Glomerular visceral epithelial cell (primary cell): Measurements from ENCODE around the gene BCAR3.
"Not testable (repeated sequence)": the region's sequence is repeated elsewhere in the genome, so short reads cannot be mapped to it uniquely, and the experiment has no call there.

Source experiments
- DNase-seq: peaks from one replicate; pipeline ENCODE4 v3.0.0-alpha.2; 2016; ENCODE audit errors: extremely low spot score

The BCAR3 gene

DNA sequence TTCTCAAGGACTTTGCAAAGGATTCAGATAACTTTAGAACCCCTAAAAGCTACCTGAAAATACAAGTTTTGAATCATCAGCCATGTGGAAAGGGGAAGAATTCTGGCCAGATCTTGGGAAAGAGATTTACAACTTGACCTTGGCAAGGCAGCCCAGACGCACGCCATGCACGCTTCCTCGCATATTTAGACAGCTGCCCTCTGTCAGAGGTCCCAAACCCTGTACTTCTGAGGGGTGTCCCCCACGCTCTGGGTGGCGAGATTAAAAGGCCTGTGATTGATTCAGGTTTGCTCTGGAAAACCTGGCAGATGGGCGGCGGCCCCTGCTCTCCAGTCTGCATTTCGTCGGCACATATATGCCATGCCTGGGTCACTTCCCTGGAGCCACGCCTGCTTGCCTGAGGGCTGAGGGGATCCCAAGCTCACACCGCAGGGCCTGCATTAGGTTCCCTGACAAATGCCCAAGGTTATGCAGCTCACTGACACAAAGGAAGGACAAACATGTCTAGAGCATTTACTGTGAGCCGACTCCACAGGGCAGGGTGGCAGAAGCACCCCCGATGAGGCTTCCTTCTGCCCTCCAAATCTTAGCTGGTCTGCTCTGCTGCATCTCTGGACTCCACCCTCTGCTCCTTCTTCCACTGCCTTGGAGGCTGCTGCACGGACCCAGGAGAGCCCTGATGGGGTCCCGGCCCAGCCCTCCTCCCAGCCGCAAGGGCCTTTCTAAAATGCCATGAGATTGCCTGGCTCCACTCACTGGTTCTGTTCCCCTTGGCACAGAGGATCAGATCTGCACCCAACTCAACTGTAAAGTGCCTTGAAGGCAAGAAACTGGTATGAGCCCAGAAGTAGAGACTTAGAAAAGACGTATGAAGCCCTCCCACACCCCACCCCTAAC is 103.9 kb downstream of the BCAR3 start:
- DNase-seq, result no peak

DNA sequence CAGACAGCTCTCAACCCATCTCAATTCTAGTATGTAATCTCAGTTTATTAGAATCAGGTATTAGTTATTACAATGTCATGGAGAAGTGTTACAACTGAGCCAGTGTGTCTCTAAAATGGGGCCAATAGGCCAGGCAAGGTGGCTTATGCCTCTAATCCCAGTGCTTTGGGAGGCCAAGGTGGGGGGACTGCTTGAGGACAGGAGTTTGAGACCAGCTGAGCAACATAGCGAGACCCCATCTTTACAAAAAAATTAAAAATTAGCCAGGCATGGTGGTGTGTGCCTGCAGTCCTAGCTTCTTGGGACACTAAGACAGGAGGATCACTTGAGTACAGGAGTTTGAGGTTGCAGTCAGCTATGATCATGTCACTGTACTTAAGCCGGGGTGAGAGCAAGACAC is 104.9 kb downstream of the BCAR3 start:
- DNase-seq, result no peak

DNA sequence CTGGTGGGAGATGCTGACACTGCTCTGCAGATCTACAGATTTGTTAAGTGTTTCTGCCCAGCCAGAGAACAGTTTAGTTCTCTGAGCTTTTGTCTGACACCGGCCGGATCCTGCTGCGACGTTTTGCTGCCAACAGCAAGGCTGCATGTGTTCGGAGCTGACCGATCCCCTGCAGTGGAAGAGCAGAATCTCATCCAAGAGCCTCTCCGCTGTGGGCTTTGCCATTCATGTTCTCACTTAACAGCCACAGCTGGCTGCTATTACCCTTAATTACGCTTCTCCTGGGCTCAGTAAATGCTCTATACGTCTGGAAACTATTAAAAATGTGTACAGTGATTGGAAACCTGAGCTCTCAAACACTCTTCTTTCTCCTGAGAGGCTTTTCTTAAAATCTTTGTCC is 105.3 kb downstream of the BCAR3 start:
- DNase-seq, result no peak

DNA sequence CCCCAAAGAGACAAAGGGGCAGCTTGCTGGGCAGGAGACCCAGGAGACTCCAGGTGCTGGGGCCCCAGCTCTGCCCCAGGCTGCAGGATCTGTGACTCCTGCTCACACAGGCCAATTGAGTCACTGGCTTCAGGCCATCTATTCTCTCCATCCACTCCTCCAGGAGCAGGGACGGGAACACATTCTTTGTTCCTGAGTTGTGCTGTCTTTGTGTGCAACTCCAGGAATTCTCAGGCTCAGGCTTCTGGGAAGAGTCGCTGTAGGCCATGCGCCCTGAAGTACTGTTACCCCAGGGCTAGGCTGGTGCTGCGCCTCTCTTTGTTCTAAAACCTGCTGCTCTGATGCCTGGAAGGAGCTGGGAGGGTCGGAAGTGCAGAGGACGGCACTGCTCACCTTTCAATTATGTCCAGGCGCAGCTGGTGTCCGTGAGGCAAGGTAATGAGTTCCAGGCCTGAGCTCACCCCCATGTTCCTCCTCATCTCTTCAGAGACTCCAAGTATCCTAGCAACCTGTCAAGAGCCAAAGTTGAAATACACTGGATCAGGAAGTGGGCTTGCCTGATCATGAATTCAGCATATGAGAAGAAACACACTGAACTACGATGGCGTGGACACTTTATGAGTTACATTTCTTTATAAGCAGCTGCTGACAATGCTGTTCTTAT is 105.9 kb downstream of the BCAR3 start:
- DNase-seq, result no peak

DNA sequence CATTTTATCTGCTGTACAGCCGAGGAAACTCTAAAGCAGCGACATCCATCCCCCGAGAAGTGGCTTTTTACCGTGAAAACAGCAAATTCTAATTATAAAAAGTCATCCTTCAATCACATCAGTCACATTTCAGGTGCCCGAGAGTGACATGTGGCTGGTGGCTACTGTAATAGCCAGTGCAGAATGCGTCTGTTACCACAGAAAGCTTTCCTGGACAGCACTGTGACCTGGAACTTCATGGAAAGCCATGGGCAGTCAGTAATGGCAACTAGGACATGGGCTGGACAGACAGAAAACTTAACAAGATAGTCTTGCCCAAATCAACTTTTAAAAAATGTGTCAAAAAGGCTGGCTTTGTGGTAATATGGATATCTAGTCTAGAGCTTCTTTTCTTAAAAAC is 106.6 kb downstream of the BCAR3 start:
- no peak for DNase-seq

DNA sequence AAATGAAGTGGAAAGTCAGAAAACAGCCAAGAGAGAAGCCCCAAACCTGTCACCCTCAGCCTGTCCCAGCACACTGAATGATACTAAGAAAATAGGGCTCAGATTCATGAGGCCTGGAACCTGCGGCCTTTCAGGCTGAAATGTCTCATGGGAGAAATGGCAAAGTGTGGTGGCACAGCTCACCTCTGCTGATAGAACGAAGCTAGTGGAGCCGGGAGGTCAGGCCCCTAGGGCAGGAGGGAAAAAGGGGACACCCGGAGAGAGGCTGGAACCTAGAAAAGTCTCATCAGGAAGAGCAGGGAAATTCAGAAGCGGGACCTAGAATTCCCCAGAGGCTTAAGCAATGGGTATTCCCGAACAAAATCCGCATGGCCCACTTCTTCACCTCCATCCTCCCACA is 107.1 kb downstream of the BCAR3 start:
- no peak for DNase-seq

DNA sequence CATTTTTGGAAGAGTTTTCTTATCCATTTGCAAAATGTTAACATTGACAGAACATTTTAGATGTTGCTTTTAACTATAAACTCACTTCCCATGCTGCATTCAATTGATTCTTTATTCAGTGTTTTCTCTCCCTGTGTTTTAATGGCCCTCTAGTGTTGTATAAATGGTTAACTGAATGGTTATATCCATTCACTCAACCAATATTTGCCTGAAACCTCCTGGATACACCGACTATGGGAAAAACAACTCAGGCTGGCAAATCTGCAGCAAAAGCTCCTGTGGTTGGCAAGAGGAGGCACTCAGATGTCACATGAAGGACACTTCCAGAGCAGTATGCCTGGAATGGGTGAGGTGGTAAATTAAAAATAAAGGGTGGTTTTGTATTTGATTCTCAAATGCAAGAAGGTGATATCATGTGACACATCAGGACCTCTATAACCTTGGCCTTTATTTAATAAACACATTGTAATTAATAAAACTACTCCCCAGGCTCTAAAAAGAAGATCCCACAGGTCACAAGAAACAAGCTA is 107.6 kb downstream of the BCAR3 start:
- DNase-seq, result no peak

DNA sequence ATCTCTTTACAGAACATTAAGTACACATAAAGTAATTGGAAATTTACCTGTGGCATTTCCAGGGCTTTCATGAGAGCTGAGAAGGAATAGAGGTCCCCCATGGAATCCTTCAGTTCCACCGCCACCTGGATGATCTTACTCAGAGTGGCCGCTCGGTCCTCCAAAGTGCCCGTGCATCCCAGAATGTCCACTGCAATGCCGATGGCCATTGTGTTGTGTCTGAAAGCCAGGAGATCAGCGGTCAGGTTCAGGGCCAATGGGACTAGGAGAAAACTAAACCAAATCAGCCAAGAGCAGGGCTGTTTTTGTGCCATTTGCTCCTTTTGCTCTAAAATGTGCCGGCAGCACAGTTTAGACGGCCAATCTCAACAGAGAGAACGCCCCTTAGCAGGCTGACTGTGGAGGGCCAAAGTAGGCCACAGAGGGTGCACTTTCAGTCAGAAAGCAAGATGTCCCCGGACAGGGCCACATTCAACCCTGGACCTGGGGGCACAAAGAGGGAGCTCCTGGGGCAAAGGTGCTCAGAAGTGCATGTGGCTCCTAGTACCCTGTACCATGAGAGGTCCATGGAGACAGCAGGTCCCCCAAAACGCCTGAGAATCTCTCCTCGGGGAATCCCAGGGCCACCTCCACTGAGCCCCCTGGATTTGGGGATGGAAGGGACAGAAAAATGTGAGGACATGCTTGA is 109.9 kb downstream of the BCAR3 start:
- no peak for DNase-seq

DNA sequence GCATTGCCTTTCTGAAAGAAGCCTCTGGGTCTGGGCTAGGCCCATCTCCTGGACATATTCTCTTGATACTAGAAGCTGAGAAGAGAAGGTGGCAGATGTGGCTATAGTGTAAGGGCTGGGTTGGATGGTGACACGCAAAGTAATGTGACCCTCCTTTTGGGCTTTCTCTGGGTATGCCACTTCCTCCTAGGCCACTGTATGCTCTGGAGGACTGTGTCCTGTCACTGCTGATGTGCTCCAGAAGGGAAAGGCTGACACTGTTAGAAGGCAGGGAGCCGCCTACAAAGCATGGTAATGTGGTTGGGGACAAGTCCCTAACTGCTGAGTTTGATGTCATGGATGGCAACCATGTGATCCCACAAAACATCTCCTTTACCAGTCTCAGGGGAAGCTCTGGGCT is 112.1 kb downstream of the BCAR3 start:
- no peak for DNase-seq

DNA sequence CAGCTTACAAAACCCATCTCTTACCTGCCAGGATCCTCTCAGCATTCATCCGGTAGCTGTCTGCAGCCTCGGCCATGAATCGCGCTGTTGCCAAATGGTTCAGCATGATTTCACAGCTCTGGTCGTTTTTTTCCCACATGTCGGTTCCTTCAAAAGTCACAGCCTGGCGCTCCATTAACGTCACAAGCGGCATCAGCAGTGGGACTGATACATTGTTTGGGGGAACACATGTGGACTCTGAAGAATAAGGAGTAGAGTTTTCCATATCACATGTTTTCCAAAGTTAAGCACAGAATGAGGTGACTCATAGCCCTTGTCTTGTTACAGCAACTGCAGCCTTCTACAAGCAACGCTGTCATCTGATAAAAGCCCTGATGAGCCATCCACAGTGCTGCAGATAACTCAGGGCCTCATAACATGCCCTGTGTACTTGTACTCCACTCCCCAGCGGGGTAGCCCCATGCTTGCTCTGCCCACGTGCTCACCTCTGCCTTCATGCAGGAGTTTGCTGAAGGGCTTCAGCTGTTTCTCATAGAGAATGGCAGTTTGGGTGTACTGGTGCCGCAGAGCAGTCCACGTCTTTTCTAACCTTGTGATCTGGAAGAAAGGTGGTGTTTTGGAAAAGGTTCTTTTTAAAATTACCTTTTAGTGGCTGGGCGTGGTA is 114.2 kb downstream of the BCAR3 start:
- DNase-seq, result peak; percentile 34

DNA sequence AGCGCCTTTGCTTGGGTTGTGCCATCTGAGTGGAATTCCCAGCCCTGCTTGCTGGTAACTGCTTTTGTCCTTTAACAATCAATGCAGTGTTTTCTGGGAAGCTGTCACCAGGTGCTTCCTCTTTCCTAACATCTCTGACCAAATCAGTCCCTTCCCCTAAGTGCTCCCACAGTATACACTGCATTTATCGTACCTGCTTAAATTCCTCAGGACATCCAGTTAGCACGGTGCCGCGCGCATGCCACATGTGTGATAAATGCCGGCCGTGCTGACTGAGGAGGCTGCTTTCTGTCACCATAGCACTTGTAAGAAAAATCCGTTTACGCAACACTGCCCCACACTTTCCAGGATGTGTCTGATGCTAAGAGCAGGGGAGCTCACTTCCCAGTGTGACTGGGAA is 115.4 kb downstream of the BCAR3 start:
- no peak for DNase-seq

DNA sequence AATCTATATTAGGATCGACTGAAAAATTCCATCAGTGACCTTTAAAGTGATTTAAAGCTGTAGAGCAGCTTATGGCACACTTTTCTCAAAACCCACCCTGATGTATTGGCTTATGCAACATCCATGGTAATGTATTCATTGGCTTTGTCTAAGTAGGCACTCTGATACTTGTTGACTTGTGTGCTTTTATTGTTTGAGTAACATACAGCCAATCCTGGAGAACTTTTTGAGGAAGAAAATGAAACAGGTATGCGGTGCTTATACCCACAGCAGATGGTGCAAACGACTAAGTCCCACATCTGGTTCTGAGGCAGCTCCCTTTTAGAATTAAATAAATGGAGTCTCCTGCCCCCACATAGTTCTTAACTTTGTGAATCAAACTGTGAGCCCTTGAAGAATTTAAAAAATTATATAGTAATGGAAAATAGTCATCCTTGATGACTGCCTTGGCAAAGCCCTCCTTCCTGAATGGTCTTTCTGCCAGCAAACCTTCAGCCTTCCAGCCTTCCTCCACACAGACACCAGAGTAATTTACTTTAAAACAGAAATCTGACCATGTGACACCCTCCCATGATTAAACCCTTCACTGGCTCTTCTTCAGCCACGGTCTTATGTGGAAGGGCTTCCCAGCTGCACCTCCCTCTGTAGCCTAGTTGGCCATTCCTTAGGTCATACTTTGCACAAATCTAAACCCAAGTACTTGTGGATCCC is 116.0 kb downstream of the BCAR3 start:
- no peak for DNase-seq

DNA sequence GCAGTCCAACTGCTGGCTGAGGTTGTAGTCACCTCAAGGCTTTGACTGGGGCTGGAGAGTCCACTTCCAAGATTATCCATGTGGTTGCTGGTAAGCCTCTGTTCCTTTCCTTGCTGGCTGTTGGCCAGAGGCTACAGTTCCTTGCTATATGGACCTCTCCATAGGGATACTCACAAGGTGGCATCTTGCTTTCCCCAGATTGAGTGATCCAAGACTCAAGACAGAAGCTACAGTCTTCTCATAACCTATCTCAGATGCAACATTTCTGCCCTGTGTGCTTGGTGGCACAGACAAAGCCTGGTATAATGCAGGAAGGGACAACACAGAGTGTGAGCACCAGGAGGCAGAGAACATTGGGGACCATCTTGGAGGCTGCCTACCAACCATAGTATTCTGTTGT is 121.9 kb downstream of the BCAR3 start:
- DNase-seq, result no peak

DNA sequence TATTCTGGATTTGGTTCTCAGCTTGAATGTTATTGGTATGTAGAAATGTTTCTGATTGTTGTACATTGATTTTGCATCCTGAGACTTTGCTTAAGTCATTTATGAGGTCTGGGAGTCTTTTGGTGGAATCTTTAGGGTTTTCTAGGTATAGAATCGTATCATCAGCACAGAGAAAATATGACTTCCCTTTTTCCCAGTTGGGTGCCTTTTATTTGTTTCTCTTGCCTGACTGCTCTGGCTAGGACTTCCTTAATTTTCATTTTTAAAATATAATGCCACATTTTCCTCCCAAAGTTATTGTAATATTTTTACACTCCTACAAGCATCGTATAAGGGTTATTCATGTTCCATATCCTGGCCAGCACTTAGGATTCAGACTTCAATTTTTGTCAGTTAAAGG is 122.6 kb downstream of the BCAR3 start:
- DNase-seq, result no peak

DNA sequence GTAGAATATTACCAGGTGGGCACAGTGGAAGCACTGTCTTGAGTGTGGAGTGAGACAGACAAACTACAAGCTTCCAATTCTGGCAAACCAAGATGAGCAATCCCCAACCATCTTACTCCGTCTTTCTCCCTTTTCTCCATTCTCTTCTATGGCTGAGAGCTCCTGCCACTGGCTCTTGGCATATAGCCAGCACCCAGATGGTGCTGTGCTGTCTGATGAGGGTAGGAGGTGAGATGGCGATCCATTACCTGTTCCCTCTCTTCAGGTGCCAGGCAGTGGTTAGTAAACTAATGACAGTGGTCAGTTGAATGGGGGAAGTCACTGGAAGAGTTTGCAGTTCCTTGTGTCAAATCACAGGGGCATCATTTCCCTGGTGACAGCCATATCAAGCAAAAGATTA is 125.3 kb downstream of the BCAR3 start:
- DNase-seq, result peak; percentile 36

DNA sequence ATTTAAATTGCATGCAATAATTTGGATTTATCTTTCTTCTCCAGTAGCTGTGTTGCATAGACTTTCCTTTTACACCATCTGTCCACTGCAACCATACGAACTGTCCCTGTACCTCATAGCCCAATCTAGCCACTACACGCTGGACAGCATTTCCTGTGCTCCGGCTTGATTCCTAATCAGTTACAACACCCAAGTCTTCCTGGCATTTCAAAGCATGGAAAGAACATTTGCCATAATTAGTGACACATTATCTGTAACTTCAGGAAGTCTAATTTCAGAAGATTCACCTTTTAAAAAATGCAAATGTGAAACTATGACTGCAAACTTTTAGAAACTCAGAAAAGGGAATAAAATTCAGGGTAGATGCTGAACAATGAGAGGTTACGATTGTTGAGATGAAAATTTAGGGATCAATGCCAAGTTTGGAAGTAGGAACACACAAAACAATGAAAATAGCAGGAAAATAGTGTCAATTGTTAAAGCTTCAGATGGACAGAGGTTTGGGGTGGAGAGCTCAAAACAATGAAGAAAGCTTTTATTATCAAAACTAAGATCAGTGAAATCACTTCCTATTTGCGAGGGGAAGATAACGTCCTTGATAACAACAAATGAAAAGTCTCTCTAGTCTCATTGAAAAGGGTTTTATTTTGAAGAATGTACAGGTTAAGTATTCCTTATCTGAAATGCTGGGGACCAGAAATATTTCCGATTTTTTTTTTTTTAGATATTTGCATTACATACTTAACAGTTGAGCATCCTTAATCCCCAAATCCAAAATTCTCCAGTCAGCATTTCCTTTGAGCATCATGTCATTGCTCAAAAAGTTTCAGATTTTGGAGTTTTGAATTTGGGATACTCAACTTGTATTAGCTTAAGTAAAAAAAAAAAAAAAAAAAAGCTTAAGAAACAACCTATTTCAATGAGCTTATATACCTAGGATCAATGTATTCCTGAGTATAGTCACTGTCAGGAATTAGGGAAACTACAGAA is 126.5 kb downstream of the BCAR3 start:
- DNase-seq, result no peak

DNA sequence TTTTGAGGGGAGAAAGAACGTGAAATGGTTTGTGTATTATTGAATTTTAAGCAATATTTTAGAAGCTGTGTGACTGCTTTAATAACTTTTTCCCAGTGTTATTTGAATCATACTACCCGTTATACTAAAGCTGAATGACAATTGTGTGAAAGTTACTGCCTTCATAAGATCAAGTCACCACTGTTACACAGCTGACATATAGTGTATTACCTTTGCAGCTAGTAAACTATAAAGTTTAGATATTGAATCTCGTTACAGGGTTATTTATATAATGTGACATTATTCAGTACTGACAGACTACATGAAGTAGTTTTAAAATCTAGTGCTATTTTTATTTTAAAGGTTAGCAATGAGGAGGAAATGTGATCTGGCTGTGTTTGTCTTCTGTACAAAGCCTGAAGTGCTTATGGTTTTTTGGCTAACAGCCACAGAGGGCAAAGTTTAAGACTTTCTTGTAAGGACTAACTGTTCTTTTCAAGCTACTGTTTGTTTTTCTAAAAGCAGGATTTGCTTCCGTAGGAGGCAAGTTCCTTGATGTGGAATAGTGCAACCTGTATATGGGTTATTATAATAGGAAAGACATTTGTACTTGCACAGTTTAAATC is 127.6 kb downstream of the BCAR3 start:
- DNase-seq, result not testable (repeated sequence)

DNA sequence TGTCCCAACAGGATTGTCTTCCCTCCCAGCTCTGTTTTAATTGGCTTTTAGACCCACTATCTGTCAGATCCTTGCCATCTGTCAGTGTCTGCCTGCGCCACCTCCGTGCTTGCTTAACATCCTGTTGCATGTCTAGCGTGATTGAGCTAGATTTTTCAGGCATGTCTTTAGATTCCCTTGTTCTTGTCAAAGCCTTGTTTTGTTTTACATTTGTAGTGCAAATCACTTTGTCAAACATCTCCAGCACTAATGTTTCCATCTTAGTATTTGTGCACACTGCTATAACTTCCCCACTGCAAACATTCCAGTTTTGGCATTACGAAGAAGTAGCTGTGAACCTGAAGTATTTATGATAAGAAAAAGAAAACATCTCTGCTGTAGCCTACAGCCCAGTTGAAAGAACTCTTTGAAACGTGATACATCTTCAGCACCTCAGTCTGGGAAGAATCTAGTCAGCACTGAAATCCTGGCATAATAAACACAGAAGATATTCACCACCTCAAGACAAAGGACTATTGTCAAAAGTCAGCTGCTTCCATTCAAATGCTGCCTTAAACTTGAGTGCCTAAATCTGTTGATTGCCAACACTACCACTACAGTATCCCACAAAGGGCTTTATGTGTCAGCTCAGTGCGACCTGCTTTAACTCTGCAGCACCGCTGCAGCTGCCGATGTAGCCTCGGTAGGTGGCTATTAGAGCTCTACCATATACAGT is 128.7 kb downstream of the BCAR3 start:
- no peak for DNase-seq

DNA sequence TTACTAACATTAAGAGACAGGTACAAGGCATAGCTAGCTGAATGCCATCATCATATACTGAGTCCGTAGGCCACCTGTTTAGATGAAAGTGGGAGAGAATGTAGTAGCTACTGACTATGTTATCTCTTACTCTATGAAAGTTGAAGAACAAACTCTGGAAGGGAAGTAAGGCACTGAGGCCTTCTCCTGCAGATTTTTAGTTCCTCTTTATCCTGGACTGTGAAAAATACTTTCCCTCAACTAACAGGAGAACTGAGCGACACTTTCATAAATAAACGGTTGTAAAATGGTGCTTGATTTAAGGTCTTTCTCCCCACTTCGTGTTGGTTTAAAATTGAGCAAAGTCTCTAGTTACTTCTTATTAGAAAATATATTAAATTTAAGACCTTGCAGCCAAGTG is 131.8 kb downstream of the BCAR3 start:
- DNase-seq, result no peak
